PC-3 (cell line): ENCODE results near the gene RNF208.

Experiments
- CTCF ChIP-seq: fragments of 300-600 bp; sonication (generic); conservative IDR thresholded peaks from 2 replicates; pipeline ENCODE4 v1.5.1; 2017; ENCODE audit warnings: antibody characterized with exemption, low read depth, mild to moderate bottlenecking, low read length
- EZH2 ChIP-seq: fragments of 300-600 bp; sonication (generic); IDR thresholded peaks from one replicate; pipeline ENCODE4 v1.6.1; 2017; ENCODE audit warnings: antibody characterized with exemption, mild to moderate bottlenecking, low read length; ENCODE audit not compliant: unreplicated experiment

- TF ChIP-seq CTCF (no peak), EZH2 (no peak)
Measured at GRCh38 chr9:137271696-137272076, 49.6 kb upstream of the RNF208 start.
